ENCODE results near the gene WDR70. TPM values are rescaled to one million over a fixed set of nuclear protein-coding genes. Genes with fewer than 3 reads are reported as not detected.
"Not testable (repeated sequence)": the region's sequence is repeated elsewhere in the genome, so short reads cannot be mapped to it uniquely, and the experiment has no call there.

WDR70 gene
- total RNA-seq, 2 donors from 2014 or later = 26.7 to 28.6 TPM

- no peak for DNase-seq
- Histone ChIP-seq H3K9ac (ENCODE audit: low read depth in 2 of 2, low read length in 2 of 2) (no peak overlapping the region), H3K27me3 (no peaks in the 10 kb centered on the region), H3K9me3 (no peaks in the 10 kb centered on the region), H3K27ac (no peak overlapping the region), H3K36me3 (no peaks in the 10 kb centered on the region), H3K4me3 (no peak overlapping the region), H3K4me1 (no peaks in the 10 kb centered on the region)
- intact Hi-C loops (cut with DNase I) = no loop called here
- TF ChIP-seq CTCF (IDR thresholded peaks at IDR 0.05) = no peak
Observed at GRCh38 chr5:37437711-37438110, 58.6 kb downstream of the WDR70 start.

GRCh38 chr5:37445783-37446182, 66.7 kb downstream of the WDR70 start:
- H3K27ac ChIP-seq; H3K4me1 ChIP-seq; DNase-seq; intact Hi-C loops (cut with DNase I); H3K36me3 ChIP-seq; H3K4me3 ChIP-seq; H3K9me3 ChIP-seq; H3K27me3 ChIP-seq; H3K9ac ChIP-seq (ENCODE audit: low read depth in 2 of 2, low read length in 2 of 2): not testable (repeated sequence)

- no peak for TF ChIP-seq CTCF (IDR thresholded peaks at IDR 0.05)
- Histone ChIP-seq H3K27me3 (no peaks in the 10 kb centered on the region), H3K36me3 (no peaks in the 10 kb centered on the region), H3K4me3 (no peak overlapping the region), H3K4me1 (no peaks in the 10 kb centered on the region), H3K9ac (ENCODE audit: low read depth in 2 of 2, low read length in 2 of 2) (no peak overlapping the region), H3K9me3 (no peaks in the 10 kb centered on the region), H3K27ac (no peak overlapping the region)
- DNase-seq = no peak
- intact Hi-C loops (cut with DNase I) = no loop called here
Observed at GRCh38 chr5:37448941-37449340, 69.8 kb downstream of the WDR70 start.

- H3K36me3 ChIP-seq; H3K27ac ChIP-seq; H3K9me3 ChIP-seq; H3K27me3 ChIP-seq; H3K9ac ChIP-seq (ENCODE audit: low read depth in 2 of 2, low read length in 2 of 2); H3K4me3 ChIP-seq; DNase-seq; intact Hi-C loops (cut with DNase I); H3K4me1 ChIP-seq: not testable (repeated sequence)
Observed at GRCh38 chr5:37451991-37452390, 72.9 kb downstream of the WDR70 start.

- H3K4me3 ChIP-seq; H3K4me1 ChIP-seq; DNase-seq; intact Hi-C loops (cut with DNase I); H3K9ac ChIP-seq (ENCODE audit: low read depth in 2 of 2, low read length in 2 of 2); H3K27ac ChIP-seq; H3K27me3 ChIP-seq; H3K36me3 ChIP-seq; H3K9me3 ChIP-seq: not testable (repeated sequence)
Observed at GRCh38 chr5:37453252-37453651, 74.1 kb downstream of the WDR70 start.

- intact Hi-C loops (cut with DNase I); H3K9ac ChIP-seq (ENCODE audit: low read depth in 2 of 2, low read length in 2 of 2); H3K36me3 ChIP-seq; H3K9me3 ChIP-seq; H3K27ac ChIP-seq; H3K4me3 ChIP-seq; H3K27me3 ChIP-seq; DNase-seq; H3K4me1 ChIP-seq: not testable (repeated sequence)
Observed at GRCh38 chr5:37454402-37455055, 75.4 kb downstream of the WDR70 start.

GRCh38 chr5:37463191-37464051, 84.3 kb downstream of the WDR70 start:
- DNase-seq; H3K9me3 ChIP-seq; H3K4me1 ChIP-seq; H3K36me3 ChIP-seq; intact Hi-C loops (cut with DNase I); H3K27me3 ChIP-seq; H3K4me3 ChIP-seq; H3K9ac ChIP-seq (ENCODE audit: low read depth in 2 of 2, low read length in 2 of 2); H3K27ac ChIP-seq: not testable (repeated sequence)

GRCh38 chr5:37464581-37464980, 85.5 kb downstream of the WDR70 start:
- DNase-seq; H3K9me3 ChIP-seq; H3K36me3 ChIP-seq; H3K27ac ChIP-seq; intact Hi-C loops (cut with DNase I); H3K4me1 ChIP-seq; H3K9ac ChIP-seq (ENCODE audit: low read depth in 2 of 2, low read length in 2 of 2); H3K4me3 ChIP-seq; H3K27me3 ChIP-seq: not testable (repeated sequence)

- DNase-seq; H3K4me3 ChIP-seq; H3K9me3 ChIP-seq; H3K27ac ChIP-seq; H3K9ac ChIP-seq (ENCODE audit: low read depth in 2 of 2, low read length in 2 of 2); H3K27me3 ChIP-seq; intact Hi-C loops (cut with DNase I); H3K36me3 ChIP-seq; H3K4me1 ChIP-seq: not testable (repeated sequence)
Observed at GRCh38 chr5:37469383-37469782, 90.3 kb downstream of the WDR70 start.

Measured in colonic mucosa (tissue), 4 donors.